OCI-LY7 (cell line): ENCODE results near the gene BRD1. TPM values are rescaled to one million over a fixed set of nuclear protein-coding genes. Genes with fewer than 3 reads are reported as not detected.

ENCODE experiments used
- BruUV-seq: library from RNA; stranded (reverse); fragments of 400-500 nt; replicated peaks from 2 replicates; lab custom pipeline; 2021; lab: Mats Ljungman, UMichigan
- CTCF ChIA-PET: fragments of 300-600 bp; sonication (Branson Sonifier 250); formaldehyde crosslinking; loops from one replicate; lab custom pipeline; 2022; ENCODE audit warnings: antibody characterized with exemption; ENCODE audit not compliant: unreplicated experiment; lab: Charles Lee
- POLR2A ChIA-PET: fragments of 300-600 bp; sonication (Branson Sonifier 250); formaldehyde crosslinking; loops from one replicate; lab custom pipeline; 2022; ENCODE audit warnings: antibody characterized with exemption; lab: Charles Lee
- DNase-seq: peaks from one replicate; pipeline ENCODE4 v3.0.0-alpha.2; 2015; ENCODE audit warnings: low spot score
- H2AFZ ChIP-seq: fragments of 200-600 bp; sonication (generic), shearing (Covaris generic); 2 replicates; pipeline ENCODE4 v1.6.1; 2014; ENCODE audit warnings: mild to moderate bottlenecking, antibody characterized with exemption, low read length, moderate library complexity
- H3K27ac ChIP-seq: fragments of 200-600 bp; sonication (generic); 2 replicates; pipeline ENCODE4 v1.5.1; 2014; ENCODE audit warnings: mixed run types, low read depth, mild to moderate bottlenecking, moderate library complexity, low read length, inconsistent platforms; ENCODE audit not compliant: poor library complexity, severe bottlenecking
- H3K36me3 ChIP-seq: fragments of 200-600 bp; sonication (generic); 2 replicates; pipeline ENCODE4 v1.6.1; 2014; ENCODE audit warnings: mild to moderate bottlenecking, antibody characterized with exemption, low read length, moderate library complexity, mixed read lengths; ENCODE audit not compliant: insufficient read depth
- H3K4me1 ChIP-seq: fragments of 200-600 bp; sonication (generic); 2 replicates; pipeline ENCODE4 v1.5.1; 2014; ENCODE audit warnings: mild to moderate bottlenecking, low read length; ENCODE audit not compliant: insufficient read depth, poor library complexity, severe bottlenecking
- H3K4me2 ChIP-seq: fragments of 200-600 bp; sonication (generic); 2 replicates; pipeline ENCODE4 v1.6.1; 2014; ENCODE audit warnings: mild to moderate bottlenecking, low read length
- H3K4me3 ChIP-seq: fragments of 200-600 bp; sonication (generic); 2 replicates; pipeline ENCODE4 v1.5.1; 2014; ENCODE audit warnings: mild to moderate bottlenecking, low read depth, low read length; ENCODE audit not compliant: poor library complexity, severe bottlenecking
- H3K79me2 ChIP-seq: fragments of 200-600 bp; sonication (generic); 2 replicates; pipeline ENCODE4 v1.6.1; 2016; ENCODE audit warnings: low read depth, mild to moderate bottlenecking, low read length, moderate library complexity, mixed read lengths; ENCODE audit not compliant: insufficient read depth
- H3K9me2 ChIP-seq: fragments of 200-600 bp; sonication (generic); 2 replicates; pipeline ENCODE4 v1.6.1; 2016; ENCODE audit warnings: mild to moderate bottlenecking, low read length, mixed read lengths; ENCODE audit not compliant: insufficient read depth
- H3K9me3 ChIP-seq: fragments of 200-600 bp; sonication (generic); 2 replicates; pipeline ENCODE4 v1.6.1; 2014; ENCODE audit warnings: mild to moderate bottlenecking, mixed run types, low read length, mixed read lengths
- H4K20me1 ChIP-seq: fragments of 200-600 bp; sonication (generic); 2 replicates; pipeline ENCODE4 v1.6.1; 2014; ENCODE audit warnings: mild to moderate bottlenecking, antibody characterized with exemption, low read length, moderate library complexity, mixed read lengths; ENCODE audit not compliant: insufficient read depth
- EZH2phosphoT487 ChIP-seq: fragments of 200-600 bp; sonication (generic); IDR thresholded peaks from 2 replicates; pipeline ENCODE4 v1.6.1; 2018; ENCODE audit warnings: low read depth, borderline replicate concordance, mild to moderate bottlenecking, mixed run types, antibody characterized with exemption, low read length, moderate library complexity, mixed read lengths
- intact Hi-C: fragments of 100-400 bp; cut with micrococcal nuclease; formaldehyde crosslinking; loops from one replicate; pipeline ENCODE4 v1.10.0; 2022; ENCODE audit not compliant: unreplicated experiment
- total RNA-seq, 2 experiments: library from RNA; depleted of rRNA in 1 of 2; stranded (reverse); fragments of >200 nt in 1 of 2; shearing (Covaris generic) in 1 of 2; gene quantifications; 2 replicates each; pipeline ENCODE4 v1.2.3, GENCODE V29; 2014 to 2022
- TF ChIP-seq, protein P1 (sequence below): fragments of 200-600 bp; sonication (generic); conservative IDR thresholded peaks from 2 replicates; pipeline ENCODE4 v1.5.1; 2014; ENCODE audit warnings: mild to moderate bottlenecking, antibody characterized with exemption, low read length, moderate library complexity, mixed read lengths

The BRD1 gene
- total RNA-seq, 2 experiments from 2014 or later = 38.1 to 46.6 TPM

DNA sequence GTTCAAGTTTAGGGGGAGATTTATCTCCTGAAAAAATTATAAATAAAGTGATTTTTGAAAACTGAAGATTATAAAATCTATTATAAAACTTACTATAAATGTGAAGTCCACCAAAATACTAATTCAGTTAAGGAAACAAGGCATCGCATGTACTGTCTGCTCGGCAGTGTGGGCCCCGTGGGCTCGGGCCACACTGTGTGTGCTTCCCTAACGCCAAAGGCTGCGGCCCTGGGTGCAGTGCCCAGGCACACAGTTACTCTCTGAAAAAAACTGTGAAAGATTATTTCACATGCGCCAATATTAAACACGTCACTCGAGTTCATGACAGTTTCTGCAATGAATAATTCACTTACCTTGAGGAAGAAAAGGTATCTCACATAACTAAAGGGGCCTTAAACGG is 39.8 kb downstream of the BRD1 start:
- DNase-seq = no peak
- BruUV-seq = no TSS peak
- Histone ChIP-seq H3K36me3 (peaks cover 73% of the 10 kb centered on the region), H3K9me3 (no peaks in the 10 kb centered on the region), H2AFZ (no peak overlapping the region), H3K79me2 (no peaks in the 10 kb centered on the region), H3K9me2 (no peaks in the 10 kb centered on the region), H3K4me2 (no peak overlapping the region), H3K4me3 (no peak overlapping the region), H3K27ac (no peak overlapping the region), H4K20me1 (no peaks in the 10 kb centered on the region), H3K4me1 (no peaks in the 10 kb centered on the region)
- CTCF ChIA-PET = no interaction called here
- intact Hi-C loops = no loop called here
- no peak for TF ChIP-seq EZH2phosphoT487
- TF ChIP-seq, protein P1, sequence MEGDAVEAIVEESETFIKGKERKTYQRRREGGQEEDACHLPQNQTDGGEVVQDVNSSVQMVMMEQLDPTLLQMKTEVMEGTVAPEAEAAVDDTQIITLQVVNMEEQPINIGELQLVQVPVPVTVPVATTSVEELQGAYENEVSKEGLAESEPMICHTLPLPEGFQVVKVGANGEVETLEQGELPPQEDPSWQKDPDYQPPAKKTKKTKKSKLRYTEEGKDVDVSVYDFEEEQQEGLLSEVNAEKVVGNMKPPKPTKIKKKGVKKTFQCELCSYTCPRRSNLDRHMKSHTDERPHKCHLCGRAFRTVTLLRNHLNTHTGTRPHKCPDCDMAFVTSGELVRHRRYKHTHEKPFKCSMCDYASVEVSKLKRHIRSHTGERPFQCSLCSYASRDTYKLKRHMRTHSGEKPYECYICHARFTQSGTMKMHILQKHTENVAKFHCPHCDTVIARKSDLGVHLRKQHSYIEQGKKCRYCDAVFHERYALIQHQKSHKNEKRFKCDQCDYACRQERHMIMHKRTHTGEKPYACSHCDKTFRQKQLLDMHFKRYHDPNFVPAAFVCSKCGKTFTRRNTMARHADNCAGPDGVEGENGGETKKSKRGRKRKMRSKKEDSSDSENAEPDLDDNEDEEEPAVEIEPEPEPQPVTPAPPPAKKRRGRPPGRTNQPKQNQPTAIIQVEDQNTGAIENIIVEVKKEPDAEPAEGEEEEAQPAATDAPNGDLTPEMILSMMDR = no peak
- POLR2A ChIA-PET = no interaction called here

DNA sequence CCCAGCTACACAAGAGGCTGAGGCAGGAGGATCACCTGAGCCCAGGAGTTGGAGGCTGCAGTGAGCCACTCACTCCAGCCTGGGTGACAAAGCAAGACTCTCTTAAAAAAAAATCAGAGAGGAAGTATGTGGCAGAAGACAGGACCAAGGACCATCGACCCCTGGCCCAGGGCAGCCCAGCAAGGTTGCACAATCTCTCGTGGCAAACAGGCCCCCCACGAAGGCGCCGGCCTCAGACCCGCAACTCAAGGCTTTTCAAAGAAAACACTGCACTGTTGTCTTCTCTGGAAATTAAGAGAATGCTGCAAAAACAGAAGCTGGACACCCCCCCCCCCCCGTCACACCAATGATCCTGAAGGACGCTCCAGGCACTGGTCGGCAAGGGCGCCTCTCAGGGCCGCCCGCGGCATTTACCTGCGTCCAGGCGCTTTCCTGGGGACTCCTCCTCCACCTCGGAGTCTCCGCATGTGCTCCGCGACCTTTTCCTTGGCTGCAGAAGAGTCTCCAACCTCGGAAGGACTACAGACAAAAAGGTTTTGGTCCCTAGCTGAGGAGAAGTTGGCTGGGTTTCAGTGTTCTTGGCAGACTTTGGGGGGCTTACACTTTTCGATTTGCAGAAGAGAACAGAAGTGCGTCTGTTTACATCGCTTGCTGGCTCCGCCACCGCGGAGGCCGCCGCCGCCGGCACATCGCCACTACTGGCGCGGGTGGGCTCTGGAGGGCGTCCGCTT is 40.5 kb downstream of the BRD1 start:
- H2AFZ ChIP-seq = no peak overlapping the region
- intact Hi-C loops = no loop called here
- H3K4me3 ChIP-seq = no peak overlapping the region
- H3K4me2 ChIP-seq = no peak overlapping the region
- no peaks in the 10 kb centered on the region for H4K20me1 ChIP-seq
- no TSS peak for BruUV-seq
- POLR2A ChIA-PET = no interaction called here
- no peaks in the 10 kb centered on the region for H3K9me2 ChIP-seq
- DNase-seq = no peak
- no peaks in the 10 kb centered on the region for H3K4me1 ChIP-seq
- H3K79me2 ChIP-seq = no peaks in the 10 kb centered on the region
- peaks cover 66% of the 10 kb centered on the region for H3K36me3 ChIP-seq
- TF ChIP-seq, protein P1 = no peak
- no peak for TF ChIP-seq EZH2phosphoT487
- no peak overlapping the region for H3K27ac ChIP-seq
- H3K9me3 ChIP-seq = no peaks in the 10 kb centered on the region
- CTCF ChIA-PET = no interaction called here

DNA sequence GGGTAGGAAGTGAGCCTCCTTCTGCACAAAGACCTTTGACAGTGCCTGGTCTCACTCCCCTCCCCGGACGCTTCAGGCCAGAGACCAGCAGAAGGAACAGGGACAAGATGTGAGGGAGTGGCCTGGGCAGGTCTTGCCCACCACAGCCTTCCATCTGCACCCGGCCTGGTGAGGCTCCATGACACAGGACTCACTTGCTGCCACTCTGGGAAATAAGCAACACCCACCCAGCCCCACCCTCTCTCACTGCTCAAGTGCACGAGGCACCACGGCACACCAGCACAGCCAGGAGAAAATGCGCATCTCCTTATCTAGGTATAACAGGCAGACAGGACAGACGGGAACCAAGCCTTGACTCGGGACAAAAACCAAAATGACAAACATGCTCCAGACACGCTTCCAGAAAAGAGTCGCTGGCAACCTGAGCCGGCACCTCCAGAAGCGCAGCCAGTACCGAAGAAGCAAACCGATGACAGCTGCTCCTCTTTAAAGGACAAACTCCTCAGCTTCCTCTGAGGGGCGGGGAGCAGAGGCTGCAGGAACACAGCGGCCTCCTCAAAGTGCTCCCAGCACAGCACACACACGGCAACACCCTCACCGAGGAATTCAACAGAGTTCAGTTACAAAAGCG is 41.7 kb downstream of the BRD1 start:
- Histone ChIP-seq H3K27ac (no peak overlapping the region), H3K9me2 (no peaks in the 10 kb centered on the region), H3K4me2 (no peak overlapping the region), H3K79me2 (no peaks in the 10 kb centered on the region), H3K4me3 (no peak overlapping the region), H4K20me1 (no peaks in the 10 kb centered on the region), H2AFZ (no peak overlapping the region), H3K4me1 (no peaks in the 10 kb centered on the region), H3K36me3 (peaks cover 61% of the 10 kb centered on the region), H3K9me3 (no peaks in the 10 kb centered on the region)
- DNase-seq = no peak
- CTCF ChIA-PET = no interaction called here
- no TSS peak for BruUV-seq
- POLR2A ChIA-PET = interaction anchor here (0.5 to 0.6 kb wide), 2 partner anchors 87 to 271 kb away, joined by 4 to 6 read pairs; no protein-coding TSS in a partner anchor
- intact Hi-C loops = no loop called here
- no peak for TF ChIP-seq EZH2phosphoT487
- TF ChIP-seq, protein P1 = no peak
